MCF 10A (cell line): ENCODE results near the gene HOXA7. TPM values are rescaled to one million over a fixed set of nuclear protein-coding genes. Genes with fewer than 3 reads are reported as not detected.

Source experiments
- BruUV-seq: library from RNA; stranded (reverse); fragments of 400-500 nt; replicated peaks from 2 replicates; lab custom pipeline; 2021; lab: Mats Ljungman, UMichigan
- CTCF ChIA-PET: fragments of 300-600 bp; sonication (Branson Sonifier 250); formaldehyde crosslinking; extraction: SDS; loops from one replicate; lab custom pipeline; 2021; ENCODE audit warnings: antibody characterized with exemption, inconsistent platforms; lab: Yijun Ruan, JAX
- POLR2A ChIA-PET: fragments of 300-600, 350-650 bp; sonication (Branson Sonifier 250); formaldehyde crosslinking; extraction: SDS; loops from one replicate; lab custom pipeline; 2020; ENCODE audit warnings: antibody characterized with exemption, inconsistent platforms; lab: Yijun Ruan, JAX
- DNase-seq: peaks from one replicate; pipeline ENCODE4 v3.0.0-alpha.2; 2018; ENCODE audit not compliant: unreplicated experiment
- H3K27ac Mint-ChIP-seq: one replicate; pipeline ENCODE4 v1.8.0; 2022; ENCODE audit warnings: mild to moderate bottlenecking, low read depth, mixed read lengths; ENCODE audit not compliant: unreplicated experiment
- H3K27me3 Mint-ChIP-seq: one replicate; pipeline ENCODE4 v1.8.0; 2022; ENCODE audit warnings: mixed read lengths; ENCODE audit not compliant: insufficient read depth, unreplicated experiment
- H3K36me3 Mint-ChIP-seq: one replicate; pipeline ENCODE4 v1.8.0; 2022; ENCODE audit warnings: mild to moderate bottlenecking, moderate library complexity, mixed read lengths; ENCODE audit not compliant: insufficient read depth, unreplicated experiment
- H3K4me1 Mint-ChIP-seq: one replicate; pipeline ENCODE4 v1.8.0; 2022; ENCODE audit warnings: mixed read lengths; ENCODE audit not compliant: insufficient read depth, unreplicated experiment
- H3K4me3 Mint-ChIP-seq: one replicate; pipeline ENCODE4 v1.8.0; 2022; ENCODE audit warnings: mild to moderate bottlenecking, moderate library complexity, mixed read lengths; ENCODE audit not compliant: unreplicated experiment
- H3K9me3 Mint-ChIP-seq: one replicate; pipeline ENCODE4 v1.8.0; 2022; ENCODE audit warnings: mixed read lengths; ENCODE audit not compliant: unreplicated experiment
- intact Hi-C: fragments of 100-400 bp; cut with micrococcal nuclease; formaldehyde crosslinking; loops from 2 replicates; pipeline ENCODE4 v1.14.1; 2022
- total RNA-seq: library from RNA; stranded (reverse); gene quantifications from 2 replicates; pipeline ENCODE4 v1.2.3, GENCODE V29; 2022
- TF ChIP-seq, protein P1 (sequence below): fragments of 200-600 bp; IDR thresholded peaks from one replicate; pipeline ENCODE4 v1.8.0; 2022; ENCODE audit warnings: antibody characterized with exemption, mild to moderate bottlenecking; ENCODE audit not compliant: unreplicated experiment

The HOXA7 gene
- total RNA-seq, 1 experiment from 2014 or later = 0.44 TPM

GRCh38 chr7:27198871-27199801 lies 42.7 kb upstream of the HOXA7 start:
- POLR2A ChIA-PET = interaction anchor here (0.5 to 0.7 kb wide), 2 partner anchors 375 to 825 kb away, joined by 3 read pairs; no protein-coding TSS in a partner anchor
- no peak for DNase-seq
- Mint-ChIP-seq H3K27me3 (peaks cover 75% of the 10 kb centered on the region), H3K27ac (no peak overlapping the region), H3K9me3 (no peaks in the 10 kb centered on the region), H3K4me3 (peak overlapping the region; percentile 64), H3K36me3 (no peaks in the 10 kb centered on the region), H3K4me1 (no peaks in the 10 kb centered on the region)
- intact Hi-C loops = loop anchor here (5.0 to 10.0 kb wide), 2 partner anchors 878 to 1726 kb away; no protein-coding TSS in a partner anchor
- CTCF ChIA-PET = interaction anchor here (0.5 to 1.4 kb wide), 13 partner anchors 9 to 1265 kb away, joined by 3 to 4 read pairs (median 3); no protein-coding TSS in a partner anchor
- BruUV-seq = no TSS peak
- TF ChIP-seq, protein P1, sequence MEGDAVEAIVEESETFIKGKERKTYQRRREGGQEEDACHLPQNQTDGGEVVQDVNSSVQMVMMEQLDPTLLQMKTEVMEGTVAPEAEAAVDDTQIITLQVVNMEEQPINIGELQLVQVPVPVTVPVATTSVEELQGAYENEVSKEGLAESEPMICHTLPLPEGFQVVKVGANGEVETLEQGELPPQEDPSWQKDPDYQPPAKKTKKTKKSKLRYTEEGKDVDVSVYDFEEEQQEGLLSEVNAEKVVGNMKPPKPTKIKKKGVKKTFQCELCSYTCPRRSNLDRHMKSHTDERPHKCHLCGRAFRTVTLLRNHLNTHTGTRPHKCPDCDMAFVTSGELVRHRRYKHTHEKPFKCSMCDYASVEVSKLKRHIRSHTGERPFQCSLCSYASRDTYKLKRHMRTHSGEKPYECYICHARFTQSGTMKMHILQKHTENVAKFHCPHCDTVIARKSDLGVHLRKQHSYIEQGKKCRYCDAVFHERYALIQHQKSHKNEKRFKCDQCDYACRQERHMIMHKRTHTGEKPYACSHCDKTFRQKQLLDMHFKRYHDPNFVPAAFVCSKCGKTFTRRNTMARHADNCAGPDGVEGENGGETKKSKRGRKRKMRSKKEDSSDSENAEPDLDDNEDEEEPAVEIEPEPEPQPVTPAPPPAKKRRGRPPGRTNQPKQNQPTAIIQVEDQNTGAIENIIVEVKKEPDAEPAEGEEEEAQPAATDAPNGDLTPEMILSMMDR = no peak

- H3K27ac Mint-ChIP-seq = no peak overlapping the region
- no peaks in the 10 kb centered on the region for H3K9me3 Mint-ChIP-seq
- TF ChIP-seq, protein P1 = no peak
- POLR2A ChIA-PET = interaction anchor here (0.7 kb wide), 1 partner anchor 826 kb away, joined by 3 read pairs; no protein-coding TSS in a partner anchor
- H3K4me3 Mint-ChIP-seq = peak overlapping the region; percentile 62
- intact Hi-C loops = loop anchor here (5.0 to 10.0 kb wide), 2 partner anchors 879 to 1727 kb away; no protein-coding TSS in a partner anchor
- peaks cover 75% of the 10 kb centered on the region for H3K27me3 Mint-ChIP-seq
- no peaks in the 10 kb centered on the region for H3K4me1 Mint-ChIP-seq
- H3K36me3 Mint-ChIP-seq = no peaks in the 10 kb centered on the region
- DNase-seq = no peak
- CTCF ChIA-PET = interaction anchor here (0.5 to 1.4 kb wide), 10 partner anchors 10 to 1266 kb away, joined by 3 to 4 read pairs (median 4); no protein-coding TSS in a partner anchor
- no TSS peak for BruUV-seq
Observed at GRCh38 chr7:27198138-27198841, 41.8 kb upstream of the HOXA7 start.

DNA sequence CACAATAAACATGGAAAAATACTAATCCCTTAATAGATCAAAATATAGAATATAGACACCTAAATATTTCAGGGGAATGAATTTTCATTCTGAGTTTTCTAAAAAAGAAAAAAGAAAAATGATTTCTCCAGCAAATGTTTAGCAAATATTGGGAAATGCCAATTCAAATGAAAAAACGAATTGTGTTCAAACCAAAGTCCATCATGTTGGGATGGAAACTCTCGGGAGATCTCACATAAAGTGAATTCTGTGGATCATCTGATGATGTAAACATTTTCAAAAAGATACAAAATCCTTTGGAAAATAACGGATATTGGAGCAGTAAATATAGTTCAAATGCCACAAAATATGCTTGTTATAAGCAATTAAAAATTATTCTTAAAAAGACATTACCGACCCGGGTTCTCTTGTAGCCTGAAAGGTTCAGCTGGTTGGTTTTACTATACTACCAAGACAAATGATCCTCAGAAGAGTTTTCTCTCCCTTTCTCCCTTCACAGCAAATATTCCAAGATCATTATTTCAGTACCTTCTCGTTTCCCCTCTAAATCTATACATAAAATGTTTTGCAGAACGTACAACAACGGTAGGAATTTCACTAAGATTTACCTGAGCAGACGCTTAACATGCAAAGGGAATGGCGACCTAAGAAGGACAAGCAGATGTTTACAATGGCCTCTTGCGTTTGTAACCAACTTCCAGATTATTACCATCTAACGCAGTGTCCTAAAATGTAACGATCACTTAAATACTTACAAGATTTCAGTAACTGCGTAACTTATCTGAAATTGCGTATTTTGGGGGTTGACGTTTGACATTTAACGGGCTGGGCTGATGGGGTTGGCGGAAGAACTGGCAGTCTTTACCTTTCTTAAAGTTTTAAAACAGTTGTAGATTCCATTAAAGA lies 40.9 kb upstream of the HOXA7 start:
- DNase-seq = no peak
- Mint-ChIP-seq H3K9me3 (no peaks in the 10 kb centered on the region), H3K36me3 (no peaks in the 10 kb centered on the region), H3K4me1 (no peaks in the 10 kb centered on the region), H3K4me3 (no peak overlapping the region), H3K27me3 (peaks cover 66% of the 10 kb centered on the region), H3K27ac (no peak overlapping the region)
- POLR2A ChIA-PET = no interaction called here
- no TSS peak for BruUV-seq
- TF ChIP-seq, protein P1 = no peak
- intact Hi-C loops = loop anchor here (5.0 to 10.0 kb wide), 2 partner anchors 880 to 1727 kb away; no protein-coding TSS in a partner anchor
- CTCF ChIA-PET = interaction anchor here (0.7 to 1.4 kb wide), 2 partner anchors 11 to 89 kb away, joined by 3 to 4 read pairs; no protein-coding TSS in a partner anchor
